ENCODE results near the gene SND1. TPM values are rescaled to one million over a fixed set of nuclear protein-coding genes. Genes with fewer than 3 reads are reported as not detected.
"Not testable (repeated sequence)": the region's sequence is repeated elsewhere in the genome, so short reads cannot be mapped to it uniquely, and the experiment has no call there.

SND1 gene
- total and polyA plus RNA-seq, 12 donors: 58.9 to 266 (median 132) TPM

GRCh38 chr7:127833641-127834040 is 181.6 kb downstream of the SND1 start:
- intact Hi-C loops (cut with DNase I): no loop called here
- no peaks in the 10 kb centered on the region for H3K4me1 ChIP-seq (replicated peaks in 1 of 2)
- H3K9me3 ChIP-seq (replicated peaks in 1 of 3): no peaks in the 10 kb centered on the region
- H3K36me3 ChIP-seq (replicated peaks in 1 of 2): no peaks in the 10 kb centered on the region
- H3K27me3 ChIP-seq: no peaks in the 10 kb centered on the region
- no peak for TF ChIP-seq POLR2A (IDR thresholded peaks at IDR 0.05)
- TF ChIP-seq, protein P1, sequence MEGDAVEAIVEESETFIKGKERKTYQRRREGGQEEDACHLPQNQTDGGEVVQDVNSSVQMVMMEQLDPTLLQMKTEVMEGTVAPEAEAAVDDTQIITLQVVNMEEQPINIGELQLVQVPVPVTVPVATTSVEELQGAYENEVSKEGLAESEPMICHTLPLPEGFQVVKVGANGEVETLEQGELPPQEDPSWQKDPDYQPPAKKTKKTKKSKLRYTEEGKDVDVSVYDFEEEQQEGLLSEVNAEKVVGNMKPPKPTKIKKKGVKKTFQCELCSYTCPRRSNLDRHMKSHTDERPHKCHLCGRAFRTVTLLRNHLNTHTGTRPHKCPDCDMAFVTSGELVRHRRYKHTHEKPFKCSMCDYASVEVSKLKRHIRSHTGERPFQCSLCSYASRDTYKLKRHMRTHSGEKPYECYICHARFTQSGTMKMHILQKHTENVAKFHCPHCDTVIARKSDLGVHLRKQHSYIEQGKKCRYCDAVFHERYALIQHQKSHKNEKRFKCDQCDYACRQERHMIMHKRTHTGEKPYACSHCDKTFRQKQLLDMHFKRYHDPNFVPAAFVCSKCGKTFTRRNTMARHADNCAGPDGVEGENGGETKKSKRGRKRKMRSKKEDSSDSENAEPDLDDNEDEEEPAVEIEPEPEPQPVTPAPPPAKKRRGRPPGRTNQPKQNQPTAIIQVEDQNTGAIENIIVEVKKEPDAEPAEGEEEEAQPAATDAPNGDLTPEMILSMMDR (IDR thresholded peaks at IDR 0.05): no peak
- H3K27ac ChIP-seq: no peak overlapping the region
- 62 to 74% (median 67%) methylated on average over 1 of the region's 1 CpG for WGBS, 4 donors
- no peak overlapping the region for H3K4me3 ChIP-seq
- no peak for DNase-seq

- H3K36me3 ChIP-seq (replicated peaks in 1 of 2): no peaks in the 10 kb centered on the region
- intact Hi-C loops (cut with DNase I): no loop called here
- no peaks in the 10 kb centered on the region for H3K4me1 ChIP-seq (replicated peaks in 1 of 2)
- WGBS, 4 donors: 93 to 95% (median 93%) methylated on average over 4 of the region's 4 CpGs
- TF ChIP-seq POLR2A (IDR thresholded peaks at IDR 0.05): no peak
- TF ChIP-seq, protein P1 (IDR thresholded peaks at IDR 0.05): no peak
- H3K9me3 ChIP-seq (replicated peaks in 1 of 3): no peaks in the 10 kb centered on the region
- no peak for DNase-seq
- no peak overlapping the region for H3K4me3 ChIP-seq
- no peaks in the 10 kb centered on the region for H3K27me3 ChIP-seq
- H3K27ac ChIP-seq: no peak overlapping the region
Observed at GRCh38 chr7:127835679-127836078, 183.7 kb downstream of the SND1 start.

GRCh38 chr7:127837816-127838410 is 185.9 kb downstream of the SND1 start:
- H3K4me3 ChIP-seq; H3K27me3 ChIP-seq; H3K4me1 ChIP-seq (replicated peaks in 1 of 2); H3K9me3 ChIP-seq (replicated peaks in 1 of 3); H3K27ac ChIP-seq; intact Hi-C loops (cut with DNase I); DNase-seq; H3K36me3 ChIP-seq (replicated peaks in 1 of 2): not testable (repeated sequence)
- 87 to 95% (median 88%) methylated on average over 7 of the region's 7 CpGs for WGBS, 4 donors

GRCh38 chr7:127838816-127839415 is 186.9 kb downstream of the SND1 start:
- H3K27me3 ChIP-seq: no peaks in the 10 kb centered on the region
- DNase-seq: no peak
- TF ChIP-seq POLR2A (IDR thresholded peaks at IDR 0.05): no peak
- TF ChIP-seq, protein P1 (IDR thresholded peaks at IDR 0.05): no peak
- intact Hi-C loops (cut with DNase I): no loop called here
- H3K27ac ChIP-seq: no peak overlapping the region
- H3K4me1 ChIP-seq (replicated peaks in 1 of 2): peaks cover 0 to 4% of the 10 kb centered on the region in 2 donors
- 80 to 92% (median 89%) methylated on average over 10 of the region's 10 CpGs for WGBS, 4 donors
- no peaks in the 10 kb centered on the region for H3K36me3 ChIP-seq (replicated peaks in 1 of 2)
- H3K4me3 ChIP-seq: no peak overlapping the region
- H3K9me3 ChIP-seq (replicated peaks in 1 of 3): no peaks in the 10 kb centered on the region
